Ishikawa (cell line): ENCODE measurements around the gene BSG.
A peak's percentile ranks its signal among the peaks of the same experiment; 100 is the strongest.

Experiments
- CEBPB ChIP-seq: IDR thresholded peaks from 2 replicates; pipeline ENCODE4 v1.6.1; 2012
- CREB1 ChIP-seq: IDR thresholded peaks from 2 replicates; pipeline ENCODE4 v1.6.1; 2012; ENCODE audit warnings: low read depth
- EGR1 ChIP-seq: IDR thresholded peaks from 2 replicates; pipeline ENCODE4 v1.6.1; 2012
- EP300 ChIP-seq: IDR thresholded peaks from 2 replicates; pipeline ENCODE4 v1.6.1; 2012; ENCODE audit warnings: borderline replicate concordance
- FOXM1 ChIP-seq: IDR thresholded peaks from 2 replicates; pipeline ENCODE4 v1.6.1; 2012; ENCODE audit warnings: low read depth, borderline replicate concordance
- NFIC ChIP-seq: IDR thresholded peaks from 2 replicates; pipeline ENCODE4 v1.6.1; 2012
- RAD21 ChIP-seq: IDR thresholded peaks from 2 replicates; pipeline ENCODE4 v1.6.1; 2012; ENCODE audit warnings: low read depth
- TAF1 ChIP-seq: IDR thresholded peaks from 2 replicates; pipeline ENCODE4 v1.6.1; 2012; ENCODE audit warnings: low read depth, mild to moderate bottlenecking
- TCF12 ChIP-seq: IDR thresholded peaks from 2 replicates; pipeline ENCODE4 v1.6.1; 2012; ENCODE audit warnings: low read depth
- TEAD4 ChIP-seq: IDR thresholded peaks from 2 replicates; pipeline ENCODE4 v1.6.1; 2012
- YY1 ChIP-seq: IDR thresholded peaks from 2 replicates; pipeline ENCODE4 v1.6.1; 2012; ENCODE audit warnings: low read depth
- ZBTB7A ChIP-seq: IDR thresholded peaks from 2 replicates; pipeline ENCODE4 v1.6.1; 2012; ENCODE audit warnings: low read depth
- TF ChIP-seq, protein P1 (sequence below): IDR thresholded peaks from 2 replicates; pipeline ENCODE4 v1.6.1; 2012
- TF ChIP-seq, protein P2 (sequence below): IDR thresholded peaks from 2 replicates; pipeline ENCODE4 v1.6.1; 2012; ENCODE audit warnings: low read depth, mild to moderate bottlenecking

The BSG gene

DNA sequence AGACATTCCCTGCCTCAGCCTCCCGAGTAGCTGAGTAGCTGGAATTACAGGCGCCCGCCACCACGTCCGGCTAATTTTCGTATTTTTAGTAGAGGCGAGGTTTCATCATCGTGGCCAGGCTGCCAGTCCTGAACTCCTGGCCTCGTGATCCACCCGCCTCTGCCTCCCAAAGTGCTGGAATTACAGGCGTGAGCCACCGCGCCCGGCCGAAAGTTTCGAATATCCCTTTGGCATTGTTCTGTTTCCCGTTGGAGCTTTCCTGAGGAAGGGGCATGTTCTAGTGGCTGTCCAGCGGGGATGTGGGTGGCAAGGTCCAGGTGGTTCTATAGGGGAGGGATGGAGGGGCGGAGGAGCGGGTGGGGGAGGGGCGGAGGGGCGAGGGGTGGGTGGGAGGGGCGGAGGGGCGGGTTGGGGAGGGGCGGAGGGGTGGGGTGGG is 2.1 kb upstream of the BSG start:
- TF ChIP-seq NFIC = no peak
- TF ChIP-seq CREB1 = no peak
- no peak for TF ChIP-seq FOXM1
- TF ChIP-seq CEBPB = no peak
- TF ChIP-seq, protein P1, sequence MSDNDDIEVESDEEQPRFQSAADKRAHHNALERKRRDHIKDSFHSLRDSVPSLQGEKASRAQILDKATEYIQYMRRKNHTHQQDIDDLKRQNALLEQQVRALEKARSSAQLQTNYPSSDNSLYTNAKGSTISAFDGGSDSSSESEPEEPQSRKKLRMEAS = no peak

DNA sequence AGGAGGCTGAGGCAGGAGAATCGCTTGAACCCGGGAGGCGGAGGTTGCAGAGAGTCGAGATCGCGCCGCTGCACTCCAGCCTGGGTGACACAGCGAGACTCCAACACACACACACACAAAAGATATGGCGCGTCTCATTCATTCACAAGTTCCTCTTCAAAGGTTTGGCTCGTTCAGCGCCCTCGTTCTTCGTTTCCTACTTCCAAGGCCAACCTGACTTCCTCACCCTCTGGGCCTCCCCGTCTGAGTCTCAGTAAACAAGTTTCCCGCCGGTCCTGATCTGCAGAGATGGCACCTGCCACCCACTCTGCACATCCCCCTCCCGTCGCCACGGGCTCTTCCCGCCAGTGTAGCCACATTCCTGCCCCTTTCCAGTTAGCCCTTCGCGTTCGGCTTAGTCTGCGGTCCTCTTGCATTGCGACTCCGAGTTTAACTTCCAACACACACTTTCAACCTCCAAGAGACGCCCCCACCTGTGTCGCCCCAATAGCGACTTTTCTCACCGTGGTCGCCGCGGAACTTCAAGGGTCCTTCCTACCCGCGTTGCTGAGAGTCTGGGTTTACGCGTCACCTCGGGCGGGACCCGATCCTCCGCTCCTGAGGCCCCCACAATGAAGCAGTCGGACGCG is 1.3 kb upstream of the BSG start:
- TF ChIP-seq, protein P2, sequence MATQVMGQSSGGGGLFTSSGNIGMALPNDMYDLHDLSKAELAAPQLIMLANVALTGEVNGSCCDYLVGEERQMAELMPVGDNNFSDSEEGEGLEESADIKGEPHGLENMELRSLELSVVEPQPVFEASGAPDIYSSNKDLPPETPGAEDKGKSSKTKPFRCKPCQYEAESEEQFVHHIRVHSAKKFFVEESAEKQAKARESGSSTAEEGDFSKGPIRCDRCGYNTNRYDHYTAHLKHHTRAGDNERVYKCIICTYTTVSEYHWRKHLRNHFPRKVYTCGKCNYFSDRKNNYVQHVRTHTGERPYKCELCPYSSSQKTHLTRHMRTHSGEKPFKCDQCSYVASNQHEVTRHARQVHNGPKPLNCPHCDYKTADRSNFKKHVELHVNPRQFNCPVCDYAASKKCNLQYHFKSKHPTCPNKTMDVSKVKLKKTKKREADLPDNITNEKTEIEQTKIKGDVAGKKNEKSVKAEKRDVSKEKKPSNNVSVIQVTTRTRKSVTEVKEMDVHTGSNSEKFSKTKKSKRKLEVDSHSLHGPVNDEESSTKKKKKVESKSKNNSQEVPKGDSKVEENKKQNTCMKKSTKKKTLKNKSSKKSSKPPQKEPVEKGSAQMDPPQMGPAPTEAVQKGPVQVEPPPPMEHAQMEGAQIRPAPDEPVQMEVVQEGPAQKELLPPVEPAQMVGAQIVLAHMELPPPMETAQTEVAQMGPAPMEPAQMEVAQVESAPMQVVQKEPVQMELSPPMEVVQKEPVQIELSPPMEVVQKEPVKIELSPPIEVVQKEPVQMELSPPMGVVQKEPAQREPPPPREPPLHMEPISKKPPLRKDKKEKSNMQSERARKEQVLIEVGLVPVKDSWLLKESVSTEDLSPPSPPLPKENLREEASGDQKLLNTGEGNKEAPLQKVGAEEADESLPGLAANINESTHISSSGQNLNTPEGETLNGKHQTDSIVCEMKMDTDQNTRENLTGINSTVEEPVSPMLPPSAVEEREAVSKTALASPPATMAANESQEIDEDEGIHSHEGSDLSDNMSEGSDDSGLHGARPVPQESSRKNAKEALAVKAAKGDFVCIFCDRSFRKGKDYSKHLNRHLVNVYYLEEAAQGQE = no peak
- TF ChIP-seq, protein P1 = peak; percentile 33; the same call in 1 of the 2 replicates
- no peak for TF ChIP-seq RAD21
- TF ChIP-seq YY1 = no peak
- TF ChIP-seq TEAD4 = peak; percentile 63

DNA sequence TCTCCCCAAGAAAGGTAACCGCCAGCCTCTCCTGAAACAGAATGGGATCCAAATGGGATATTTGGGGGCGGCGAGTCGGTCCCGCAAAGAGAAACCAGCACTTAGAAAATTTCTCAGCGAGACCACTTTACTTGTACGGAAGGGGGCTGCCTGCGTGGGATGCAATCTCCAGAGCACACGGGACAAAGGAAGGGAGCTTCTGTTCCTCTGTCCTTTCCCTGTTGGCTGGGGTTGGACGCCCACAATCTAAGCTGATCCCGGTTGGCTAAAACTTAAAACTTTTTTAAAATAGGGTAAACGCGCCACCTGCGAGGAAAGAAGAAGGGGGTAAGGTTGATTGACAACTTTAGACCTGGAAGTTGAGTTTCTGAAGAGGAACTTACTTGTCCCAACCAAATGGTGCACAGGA is 826 bp upstream of the BSG start:
- TF ChIP-seq YY1 = no peak
- no peak for TF ChIP-seq EP300
- TF ChIP-seq, protein P2 = no peak
- no peak for TF ChIP-seq ZBTB7A
- TF ChIP-seq EGR1 = peak; percentile 5; the same call in 1 of the 2 replicates

- no peak; the same call in 1 of the 2 replicates for TF ChIP-seq TCF12
- peak; percentile 38 for TF ChIP-seq EGR1
- TF ChIP-seq FOXM1 = no peak
- TF ChIP-seq YY1 = no peak
- no peak; the same call in 1 of the 2 replicates for TF ChIP-seq TAF1
- TF ChIP-seq, protein P2 = no peak
- TF ChIP-seq EP300 = no peak
- no peak for TF ChIP-seq RAD21
- peak; percentile 76 for TF ChIP-seq NFIC
- TF ChIP-seq TEAD4 = no peak
- TF ChIP-seq ZBTB7A = peak; percentile 90
- TF ChIP-seq, protein P1 = 0 out of 2 replicates have a peak, but pooled peaks have one; percentile 42
Observed at GRCh38 chr19:572743-573518, 535 bp downstream of the BSG start.

GRCh38 chr19:573519-573825 is 1.1 kb downstream of the BSG start:
- TF ChIP-seq TCF12 = no peak
- no peak for TF ChIP-seq EGR1
- no peak for TF ChIP-seq FOXM1
- TF ChIP-seq TEAD4 = no peak
